Caki2 (cell line): Measurements from ENCODE around the gene KLHL40. TPM values are rescaled to one million over a fixed set of nuclear protein-coding genes. Genes with fewer than 3 reads are reported as not detected.

Experiments
- DNase-seq: peaks from one replicate; pipeline ENCODE4 v3.0.0-alpha.2; 2015; ENCODE audit warnings: low read depth
- in situ Hi-C: cut with HindIII; loops from 2 replicates; pipeline ENCODE4 v1.10.0; 2016; ENCODE audit warnings: low sequenced_read_pairs, low pct_unique_long_range_greater_than_20kb, mixed read lengths
- total RNA-seq: library from RNA; depleted of rRNA; stranded (reverse); fragments of >200 nt; shearing (Covaris generic); gene quantifications from 2 replicates; pipeline ENCODE4 v1.2.3, GENCODE V29; 2014; ENCODE audit warnings: low replicate concordance

The KLHL40 gene
- total RNA-seq, 1 experiment from 2014 or later = not detected

- in situ Hi-C loops = no loop called here
- DNase-seq = peak; percentile 24
Observed at GRCh38 chr3:42655980-42656679, 29.2 kb upstream of the KLHL40 start.

DNA sequence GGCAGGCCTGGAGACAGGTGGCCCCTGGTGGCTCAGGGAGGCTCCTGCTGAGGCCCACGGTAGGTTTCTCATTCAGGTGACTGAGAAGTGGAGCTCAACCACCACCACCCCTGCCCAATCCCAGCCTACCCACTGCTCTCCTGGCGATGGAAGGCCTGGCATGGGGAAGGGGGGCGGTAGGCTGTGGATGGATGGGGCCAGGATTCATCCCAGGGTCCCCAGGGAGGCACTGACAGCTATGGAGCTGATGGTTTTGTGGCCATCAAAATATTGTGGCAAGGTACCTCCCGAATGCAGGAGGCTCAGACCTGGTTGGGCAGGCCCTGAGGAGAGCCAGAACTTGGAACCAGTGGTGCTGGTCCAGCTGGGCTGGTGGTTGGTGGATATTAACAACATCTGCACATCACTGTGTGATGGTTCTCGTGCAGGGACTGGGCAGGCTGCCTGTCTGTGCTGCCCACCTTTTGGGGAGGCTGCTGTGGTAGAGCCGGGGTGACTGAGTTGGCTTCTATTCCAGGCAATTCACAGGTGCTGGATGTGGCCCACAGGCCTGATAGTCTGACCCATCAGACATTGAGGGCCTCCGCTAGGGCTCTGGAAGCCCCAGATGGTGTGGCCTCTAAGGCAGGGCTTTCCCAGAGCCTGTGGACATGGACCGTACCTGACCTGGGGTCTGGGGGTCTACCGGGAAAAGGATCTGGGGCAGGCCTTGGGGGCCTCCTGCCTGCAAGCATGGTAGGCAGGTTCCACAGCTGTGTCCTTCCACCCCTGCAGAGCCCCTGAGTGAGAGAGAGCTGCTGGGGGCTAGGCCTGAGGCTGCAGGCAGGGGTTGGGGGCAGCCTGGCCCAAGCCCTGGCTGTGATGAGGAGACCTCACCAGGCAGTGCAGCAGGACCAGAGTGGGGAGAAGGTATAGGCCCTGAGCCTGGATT is 28.4 kb upstream of the KLHL40 start:
- in situ Hi-C loops = no loop called here
- DNase-seq = no peak

DNA sequence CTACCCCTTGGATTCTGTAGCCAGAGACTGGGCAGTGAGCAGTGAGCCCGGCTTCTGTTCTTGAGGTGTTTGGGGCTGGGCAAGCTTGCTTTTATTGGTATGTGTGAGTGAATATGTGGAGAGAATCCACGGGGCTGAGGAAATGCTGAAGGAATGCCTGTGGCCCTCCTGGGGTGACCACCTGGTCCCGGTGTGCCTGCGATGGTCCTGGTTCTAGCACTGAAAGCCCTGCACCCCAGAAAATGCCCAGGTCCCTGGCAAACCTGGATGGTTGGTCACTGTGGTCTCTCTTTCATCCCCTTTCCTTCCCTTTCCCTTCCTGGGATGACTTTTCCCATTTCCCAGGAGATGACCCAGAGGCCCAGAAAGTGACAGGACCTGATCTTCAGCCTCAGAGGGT is 27.7 kb upstream of the KLHL40 start:
- no peak for DNase-seq
- in situ Hi-C loops = no loop called here

- in situ Hi-C loops = no loop called here
- no peak for DNase-seq
Observed at GRCh38 chr3:42658091-42658770, 27.1 kb upstream of the KLHL40 start.

- in situ Hi-C loops = no loop called here
- DNase-seq = no peak
Observed at GRCh38 chr3:42658771-42659390, 26.5 kb upstream of the KLHL40 start.

GRCh38 chr3:42659451-42660130 is 25.7 kb upstream of the KLHL40 start:
- in situ Hi-C loops = no loop called here
- DNase-seq = no peak

GRCh38 chr3:42660131-42660715 is 25.1 kb upstream of the KLHL40 start:
- in situ Hi-C loops = no loop called here
- DNase-seq = no peak

DNA sequence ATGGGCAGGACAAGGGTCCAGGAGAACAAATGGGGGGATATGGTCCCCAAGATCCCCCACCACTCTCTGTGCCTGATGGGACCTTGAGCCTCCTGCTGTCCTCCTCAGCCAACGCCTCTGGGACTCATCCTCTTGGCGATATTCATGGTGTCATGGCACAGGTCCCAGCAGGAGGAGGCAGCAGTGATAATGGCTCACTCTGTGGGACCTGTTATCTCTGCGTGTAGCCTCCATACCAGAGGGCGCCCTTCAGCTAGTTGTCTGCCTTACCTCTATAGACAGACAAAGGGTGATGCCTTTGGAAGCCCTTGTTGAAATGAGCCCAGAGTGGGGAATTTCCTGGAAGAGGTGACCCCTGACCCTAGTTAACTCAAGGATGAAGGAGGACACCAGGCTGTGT is 24.4 kb upstream of the KLHL40 start:
- no peak for DNase-seq
- in situ Hi-C loops = no loop called here

- in situ Hi-C loops = no loop called here
- DNase-seq = no peak
Observed at GRCh38 chr3:42661593-42662022, 23.7 kb upstream of the KLHL40 start.

DNA sequence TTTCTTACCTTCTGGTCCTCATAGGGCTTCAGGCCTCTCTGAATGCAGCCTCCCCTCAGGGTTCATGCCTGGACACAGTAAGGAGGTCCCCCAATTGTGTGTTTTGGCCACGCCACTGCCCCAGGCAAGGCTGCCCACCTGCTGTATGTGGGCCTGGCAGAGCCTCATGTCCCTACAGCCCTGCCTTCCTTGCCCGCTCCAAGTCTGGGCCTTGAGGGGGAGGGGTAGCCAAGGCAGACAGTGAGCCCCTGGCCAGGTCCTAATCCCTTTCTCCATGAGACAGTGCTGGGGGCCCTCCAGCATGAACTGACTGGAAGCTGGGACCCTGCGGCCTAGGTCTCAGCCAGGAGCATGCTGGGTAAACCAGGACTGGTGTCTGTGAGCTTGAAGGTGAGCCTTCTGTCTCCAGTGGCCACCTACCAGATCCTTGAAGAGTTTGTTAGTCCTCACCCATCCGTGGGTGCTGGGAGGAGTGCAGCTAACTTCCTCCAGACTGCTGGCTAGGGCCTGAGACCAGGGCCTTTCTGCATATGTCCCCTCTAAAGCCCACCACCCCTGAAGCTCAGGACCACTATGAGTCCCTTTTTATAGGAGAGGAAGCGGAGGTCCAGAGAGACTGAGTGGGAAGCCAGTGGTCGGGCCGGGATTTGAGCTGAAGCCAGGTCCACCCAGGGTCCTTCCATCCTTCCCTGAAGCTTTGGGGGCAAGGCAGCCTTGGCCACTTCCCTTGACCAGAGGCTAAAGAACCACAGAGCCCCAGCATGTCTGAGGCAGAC is 23.1 kb upstream of the KLHL40 start:
- DNase-seq = no peak
- in situ Hi-C loops = no loop called here

DNA sequence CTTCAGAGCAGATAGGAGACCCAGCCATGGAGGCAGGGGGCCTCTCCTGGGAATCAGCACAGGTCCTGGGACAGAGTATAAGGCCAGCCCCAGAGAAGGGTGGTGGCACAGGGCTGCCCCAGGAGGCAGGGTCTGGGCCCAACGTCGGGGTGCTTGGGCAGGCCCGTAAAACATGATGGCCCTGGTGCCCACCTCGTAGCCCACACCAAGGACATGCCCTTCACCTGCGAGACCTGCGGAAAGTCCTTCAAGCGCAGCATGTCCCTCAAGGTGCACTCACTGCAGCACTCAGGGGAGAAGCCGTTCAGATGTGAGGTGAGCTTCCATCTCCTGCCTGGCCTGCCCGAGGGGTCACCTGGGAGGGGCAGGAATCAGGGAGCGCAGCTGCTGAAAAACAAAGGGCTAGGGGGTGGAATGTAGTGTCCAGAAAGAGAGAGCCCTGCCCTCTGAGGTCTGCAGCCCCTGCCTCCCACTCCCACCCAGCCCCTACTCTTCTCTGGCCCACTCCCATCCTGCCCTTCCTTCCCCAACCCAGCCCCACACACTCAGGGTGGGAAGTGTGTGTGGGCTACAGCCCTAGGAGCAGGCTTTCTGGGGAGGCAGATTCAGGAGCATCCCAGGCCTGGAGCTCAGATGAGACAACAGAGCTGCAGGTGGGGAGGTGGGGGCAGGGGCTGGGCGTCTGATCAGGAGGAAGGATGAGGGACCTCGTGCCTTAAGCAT is 22.4 kb upstream of the KLHL40 start:
- DNase-seq = no peak
- in situ Hi-C loops = no loop called here

GRCh38 chr3:42663581-42664437 is 21.5 kb upstream of the KLHL40 start:
- in situ Hi-C loops = no loop called here
- DNase-seq = no peak

- no peak for DNase-seq
- in situ Hi-C loops = no loop called here
Observed at GRCh38 chr3:42664438-42664803, 20.9 kb upstream of the KLHL40 start.

DNA sequence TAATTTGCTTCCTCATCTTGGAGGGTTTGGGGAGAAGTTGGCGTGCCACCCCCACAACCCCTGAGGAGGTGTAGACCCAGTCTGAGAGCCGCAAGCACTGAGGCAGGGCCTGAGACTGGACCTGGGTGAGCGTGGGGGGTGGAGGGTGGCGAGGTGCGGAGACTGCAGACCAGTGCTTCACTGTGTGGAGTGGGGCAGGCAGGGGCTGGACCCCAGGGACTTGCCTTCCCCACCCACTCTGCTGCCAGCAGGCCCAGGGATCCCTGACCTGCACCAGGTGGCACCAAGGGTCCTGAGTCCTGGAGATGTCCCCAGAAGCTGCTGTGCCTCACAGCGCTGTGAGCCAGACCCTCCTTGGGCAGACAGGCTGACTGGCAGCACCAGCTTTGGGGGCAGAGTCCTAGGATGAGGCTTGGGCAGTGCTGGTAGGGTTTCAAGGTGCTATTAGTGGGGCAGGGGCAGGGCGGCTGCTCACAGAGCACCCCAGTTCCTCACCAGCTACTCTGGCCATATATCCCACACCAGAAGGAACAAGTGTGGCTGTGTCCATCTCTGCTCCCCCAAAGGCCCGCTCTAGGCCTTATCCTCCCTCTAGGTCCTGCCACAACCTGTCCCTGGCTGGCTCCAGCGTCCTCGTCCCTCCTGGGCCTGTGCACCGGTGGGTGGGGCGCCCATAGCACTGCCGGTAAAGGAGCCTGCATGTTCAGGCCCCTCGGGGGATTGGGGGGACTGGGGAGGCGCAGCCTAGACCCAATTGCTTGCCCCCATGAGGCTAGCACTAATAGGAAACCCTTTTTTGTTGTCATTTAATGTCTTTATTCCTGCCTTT is 20.1 kb upstream of the KLHL40 start:
- DNase-seq = no peak
- in situ Hi-C loops = no loop called here

GRCh38 chr3:42666022-42666421 is 19.3 kb upstream of the KLHL40 start:
- in situ Hi-C loops = no loop called here
- no peak for DNase-seq
